K562 (cell line): ENCODE measurements around the gene EME2. TPM values are rescaled to one million over a fixed set of nuclear protein-coding genes. Genes with fewer than 3 reads are reported as not detected.

ENCODE experiments used
- BDP1 ChIP-seq: IDR thresholded peaks from 3 replicates; pipeline ENCODE4 v1.6.1; 2011; ENCODE audit not compliant: insufficient read length, insufficient read depth
- CHCHD3 ChIP-seq: fragments of 250-450 bp; sonication (Bioruptor Pico); IDR thresholded peaks from 2 replicates; pipeline ENCODE4 v2.1.2; 2022; ENCODE audit warnings: mild to moderate bottlenecking
- GTF2E2 ChIP-seq: fragments of 200-800 bp; sonication (Bioruptor generic); IDR thresholded peaks from 2 replicates; pipeline ENCODE4 v1.6.1; 2016; ENCODE audit warnings: missing genetic modification characterization, missing compliant biosample characterization
- HDAC3 ChIP-seq: fragments of 450-650 bp; IDR thresholded peaks from 2 replicates; pipeline ENCODE4 v1.6.1; 2018; ENCODE audit warnings: borderline replicate concordance, mild to moderate bottlenecking, moderate library complexity; ENCODE audit not compliant: partially characterized antibody
- HNRNPUL1 ChIP-seq: fragments of 200-400 bp; formaldehyde crosslinking; IDR thresholded peaks from 2 replicates; pipeline ENCODE4 v1.6.1; 2017; ENCODE audit warnings: low read length
- ILF3 ChIP-seq: fragments of 450-650 bp; IDR thresholded peaks from 2 replicates; pipeline ENCODE4 v1.6.1; 2018; ENCODE audit warnings: antibody characterized with exemption, mild to moderate bottlenecking, moderate library complexity, borderline replicate concordance
- JUN ChIP-seq, 2 experiments: sonication (generic) in 1 of 2; formaldehyde crosslinking in 1 of 2; IDR thresholded peaks; 2 replicates each; pipeline versions ENCODE4 v1.6.1 to v1.8.0; 2012 to 2022; ENCODE audit warnings: borderline replicate concordance in 2 of 2, mild to moderate bottlenecking in 2 of 2, improper control_type of control experiment in 1 of 2, low read depth in 1 of 2, low read length in 1 of 2, missing genetic modification reagents in 1 of 2
- KDM2B ChIP-seq: fragments of 250-450 bp; sonication (Bioruptor Pico); IDR thresholded peaks from 2 replicates; pipeline ENCODE4 v1.8.0; 2021; ENCODE audit warnings: mild to moderate bottlenecking, moderate library complexity
- KLF1 ChIP-seq: fragments of 450-650 bp; IDR thresholded peaks from 2 replicates; pipeline ENCODE4 v1.6.1; 2016; ENCODE audit warnings: missing genetic modification characterization, missing compliant biosample characterization
- MYNN ChIP-seq, 2 experiments: sonication (generic); formaldehyde crosslinking in 1 of 2; IDR thresholded peaks; 2 replicates each; pipeline versions ENCODE4 v1.5.0 to v1.6.1; 2016 to 2020; ENCODE audit warnings: antibody characterized with exemption in 1 of 2, missing genetic modification reagents in 1 of 2
- NCOA6 ChIP-seq: fragments of 450-650 bp; IDR thresholded peaks from 2 replicates; pipeline ENCODE4 v1.6.1; 2017; ENCODE audit warnings: mild to moderate bottlenecking
- POLR2A ChIP-seq: fragments of 450-650 bp; conservative IDR thresholded peaks from 2 replicates; pipeline ENCODE4 v1.6.1; 2016
- RBM17 ChIP-seq: fragments of 200-400 bp; formaldehyde crosslinking; IDR thresholded peaks from 2 replicates; pipeline ENCODE4 v1.6.1; 2017; ENCODE audit warnings: low read depth, mild to moderate bottlenecking, low read length, borderline replicate concordance
- ZBTB1 ChIP-seq: sonication (generic); formaldehyde crosslinking; IDR thresholded peaks from 2 replicates; pipeline ENCODE4 v1.8.1; 2023; ENCODE audit warnings: missing genetic modification reagents, low read depth, mild to moderate bottlenecking, borderline replicate concordance
- ZC3H11A ChIP-seq: IDR thresholded peaks from 2 replicates; pipeline ENCODE4 v1.6.1; 2012; ENCODE audit warnings: low read depth, low read length, improper control_type of control experiment
- polyA plus RNA-seq, 8 experiments: library from polyadenylated mRNA; depleted of rRNA in 4 of 8; stranded (reverse) in 5 of 8; unstranded in 3 of 8; fragments of >200 nt; fragmentation: Nextera tagmentation in 2 of 8; fragmentation: Illumina TruSeq in 1 of 8; extraction: Ambion mirVana in 2 of 8; extraction: Trizol in 1 of 8; gene quantifications; 2 replicates each; pipeline versions ENCODE4 v1.2.1 to v1.2.3, GENCODE V29; 2011 to 2014; ENCODE audit warnings: inconsistent platforms in 1 of 8, missing spikeins in 1 of 8
- total RNA-seq, 7 experiments: library from RNA; depleted of rRNA in 6 of 7; stranded (reverse); fragments of >200 nt in 6 of 7; fragmentation: Illumina TruSeq in 2 of 7; extraction: Trizol in 2 of 7; gene quantifications; 2 replicates each; pipeline versions ENCODE4 v1.2.1 to v1.2.3, GENCODE V29; 2011 to 2021; ENCODE audit warnings: low replicate concordance in 1 of 7
- TF ChIP-seq, protein P1 (sequence below): fragments of 450-650 bp; formaldehyde crosslinking; IDR thresholded peaks from 2 replicates; pipeline ENCODE4 v1.4.0; 2020; ENCODE audit warnings: mild to moderate bottlenecking, mixed read lengths
- TF ChIP-seq, protein P2 (sequence below): fragments of 450-650 bp; IDR thresholded peaks from one replicate; pipeline ENCODE4 v1.6.1; 2018; ENCODE audit warnings: mild to moderate bottlenecking, moderate library complexity; ENCODE audit not compliant: partially characterized antibody
- TF ChIP-seq, protein P3 (sequence below): fragments of 450-650 bp; IDR thresholded peaks from 2 replicates; pipeline ENCODE4 v1.6.1; 2017; ENCODE audit warnings: mild to moderate bottlenecking, moderate library complexity
- TF ChIP-seq, protein P4 (sequence below): sonication (generic); formaldehyde crosslinking; IDR thresholded peaks from 2 replicates; pipeline ENCODE4 v1.8.1; 2022; ENCODE audit warnings: missing genetic modification reagents
- TF ChIP-seq, protein P5 (sequence below), 2 experiments: IDR thresholded peaks; 2 replicates each; pipeline ENCODE4 v1.6.1; 2012; ENCODE audit warnings: improper control_type of control experiment in 2 of 2, low read depth in 2 of 2, low read length in 2 of 2, borderline replicate concordance in 1 of 2

The EME2 gene
- total and polyA plus RNA-seq, 9 of the 15 experiments (the other 6 are each of a cell fraction or from before 2014, with no cell fraction given) = 0.35 to 19.9 (median 3.5) TPM

DNA sequence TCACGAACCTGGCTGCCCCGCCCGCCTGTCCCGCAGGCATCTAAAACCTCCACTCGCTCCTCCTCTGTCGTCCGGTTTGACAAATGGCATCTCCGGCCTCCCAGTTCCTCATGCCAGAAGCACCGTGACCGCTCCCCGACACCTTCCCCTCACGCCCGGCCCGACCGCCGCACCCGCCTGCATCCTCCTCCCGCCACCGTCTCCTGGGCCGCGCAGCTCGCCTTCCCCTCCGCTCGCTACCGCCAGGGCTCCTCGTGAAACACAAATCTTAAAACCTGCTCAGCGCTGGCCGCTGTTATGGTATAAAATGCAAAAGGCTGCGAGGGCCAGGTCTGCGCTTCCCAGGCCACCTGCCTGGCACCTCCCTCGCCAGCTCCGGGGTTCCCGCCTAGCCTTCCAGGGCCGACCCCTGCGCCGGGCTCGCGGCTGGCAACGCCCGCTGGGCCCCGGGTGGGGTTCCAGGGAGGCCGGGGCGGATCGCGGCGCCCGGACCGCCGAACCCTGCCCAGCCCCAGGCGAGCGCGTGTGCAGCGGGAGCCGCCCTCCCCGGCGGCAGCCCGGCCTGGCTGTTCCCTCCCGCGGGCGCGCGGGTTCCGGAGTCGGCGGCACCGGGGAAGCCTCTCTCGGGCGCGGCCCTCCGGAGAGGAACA is 9.3 kb downstream of the EME2 start (continued):
- TF ChIP-seq, protein P1, sequence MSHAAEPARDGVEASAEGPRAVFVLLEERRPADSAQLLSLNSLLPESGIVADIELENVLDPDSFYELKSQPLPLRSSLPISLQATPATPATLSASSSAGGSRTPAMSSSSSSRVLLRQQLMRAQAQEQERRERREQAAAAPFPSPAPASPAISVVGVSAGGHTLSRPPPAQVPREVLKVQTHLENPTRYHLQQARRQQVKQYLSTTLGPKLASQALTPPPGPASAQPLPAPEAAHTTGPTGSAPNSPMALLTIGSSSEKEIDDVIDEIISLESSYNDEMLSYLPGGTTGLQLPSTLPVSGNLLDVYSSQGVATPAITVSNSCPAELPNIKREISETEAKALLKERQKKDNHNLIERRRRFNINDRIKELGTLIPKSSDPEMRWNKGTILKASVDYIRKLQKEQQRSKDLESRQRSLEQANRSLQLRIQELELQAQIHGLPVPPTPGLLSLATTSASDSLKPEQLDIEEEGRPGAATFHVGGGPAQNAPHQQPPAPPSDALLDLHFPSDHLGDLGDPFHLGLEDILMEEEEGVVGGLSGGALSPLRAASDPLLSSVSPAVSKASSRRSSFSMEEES (CRISPR knock-in tag) = no peak
- TF ChIP-seq BDP1 (no peak), HNRNPUL1 (no peak), RBM17 (no peak), ZBTB1 (CRISPR knock-in tag) (no peak), ILF3 (0 out of 2 replicates have a peak, but pooled peaks have one; percentile 21), KLF1 (tag) (0 out of 2 replicates have a peak, but pooled peaks have one; percentile 31), GTF2E2 (tag) (no peak), ZC3H11A (no peak), KDM2B (CRISPR knock-in tag) (no peak), CHCHD3 (CRISPR knock-in tag) (no peak), NCOA6 (no peak), POLR2A (peak; percentile 59), JUN (IDR thresholded peaks at IDR 0.05; ENCODE audit: borderline replicate concordance, low read depth, low read length) (no peak), JUN (CRISPR knock-in tag; IDR thresholded peaks at IDR 0.05; ENCODE audit: borderline replicate concordance) (no peak), MYNN (IDR thresholded peaks at IDR 0.05) (0 out of 2 replicates have a peak, but pooled peaks have one; percentile 16), MYNN (CRISPR knock-in tag; IDR thresholded peaks at IDR 0.05) (no peak), HDAC3 (no peak)
- TF ChIP-seq, protein P2, sequence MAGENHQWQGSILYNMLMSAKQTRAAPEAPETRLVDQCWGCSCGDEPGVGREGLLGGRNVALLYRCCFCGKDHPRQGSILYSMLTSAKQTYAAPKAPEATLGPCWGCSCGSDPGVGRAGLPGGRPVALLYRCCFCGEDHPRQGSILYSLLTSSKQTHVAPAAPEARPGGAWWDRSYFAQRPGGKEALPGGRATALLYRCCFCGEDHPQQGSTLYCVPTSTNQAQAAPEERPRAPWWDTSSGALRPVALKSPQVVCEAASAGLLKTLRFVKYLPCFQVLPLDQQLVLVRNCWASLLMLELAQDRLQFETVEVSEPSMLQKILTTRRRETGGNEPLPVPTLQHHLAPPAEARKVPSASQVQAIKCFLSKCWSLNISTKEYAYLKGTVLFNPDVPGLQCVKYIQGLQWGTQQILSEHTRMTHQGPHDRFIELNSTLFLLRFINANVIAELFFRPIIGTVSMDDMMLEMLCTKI = no peak
- TF ChIP-seq, protein P3, sequence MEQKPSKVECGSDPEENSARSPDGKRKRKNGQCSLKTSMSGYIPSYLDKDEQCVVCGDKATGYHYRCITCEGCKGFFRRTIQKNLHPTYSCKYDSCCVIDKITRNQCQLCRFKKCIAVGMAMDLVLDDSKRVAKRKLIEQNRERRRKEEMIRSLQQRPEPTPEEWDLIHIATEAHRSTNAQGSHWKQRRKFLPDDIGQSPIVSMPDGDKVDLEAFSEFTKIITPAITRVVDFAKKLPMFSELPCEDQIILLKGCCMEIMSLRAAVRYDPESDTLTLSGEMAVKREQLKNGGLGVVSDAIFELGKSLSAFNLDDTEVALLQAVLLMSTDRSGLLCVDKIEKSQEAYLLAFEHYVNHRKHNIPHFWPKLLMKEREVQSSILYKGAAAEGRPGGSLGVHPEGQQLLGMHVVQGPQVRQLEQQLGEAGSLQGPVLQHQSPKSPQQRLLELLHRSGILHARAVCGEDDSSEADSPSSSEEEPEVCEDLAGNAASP = no peak
- TF ChIP-seq, protein P4, sequence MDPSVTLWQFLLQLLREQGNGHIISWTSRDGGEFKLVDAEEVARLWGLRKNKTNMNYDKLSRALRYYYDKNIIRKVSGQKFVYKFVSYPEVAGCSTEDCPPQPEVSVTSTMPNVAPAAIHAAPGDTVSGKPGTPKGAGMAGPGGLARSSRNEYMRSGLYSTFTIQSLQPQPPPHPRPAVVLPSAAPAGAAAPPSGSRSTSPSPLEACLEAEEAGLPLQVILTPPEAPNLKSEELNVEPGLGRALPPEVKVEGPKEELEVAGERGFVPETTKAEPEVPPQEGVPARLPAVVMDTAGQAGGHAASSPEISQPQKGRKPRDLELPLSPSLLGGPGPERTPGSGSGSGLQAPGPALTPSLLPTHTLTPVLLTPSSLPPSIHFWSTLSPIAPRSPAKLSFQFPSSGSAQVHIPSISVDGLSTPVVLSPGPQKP (CRISPR knock-in tag) = no peak
- TF ChIP-seq, protein P5, sequence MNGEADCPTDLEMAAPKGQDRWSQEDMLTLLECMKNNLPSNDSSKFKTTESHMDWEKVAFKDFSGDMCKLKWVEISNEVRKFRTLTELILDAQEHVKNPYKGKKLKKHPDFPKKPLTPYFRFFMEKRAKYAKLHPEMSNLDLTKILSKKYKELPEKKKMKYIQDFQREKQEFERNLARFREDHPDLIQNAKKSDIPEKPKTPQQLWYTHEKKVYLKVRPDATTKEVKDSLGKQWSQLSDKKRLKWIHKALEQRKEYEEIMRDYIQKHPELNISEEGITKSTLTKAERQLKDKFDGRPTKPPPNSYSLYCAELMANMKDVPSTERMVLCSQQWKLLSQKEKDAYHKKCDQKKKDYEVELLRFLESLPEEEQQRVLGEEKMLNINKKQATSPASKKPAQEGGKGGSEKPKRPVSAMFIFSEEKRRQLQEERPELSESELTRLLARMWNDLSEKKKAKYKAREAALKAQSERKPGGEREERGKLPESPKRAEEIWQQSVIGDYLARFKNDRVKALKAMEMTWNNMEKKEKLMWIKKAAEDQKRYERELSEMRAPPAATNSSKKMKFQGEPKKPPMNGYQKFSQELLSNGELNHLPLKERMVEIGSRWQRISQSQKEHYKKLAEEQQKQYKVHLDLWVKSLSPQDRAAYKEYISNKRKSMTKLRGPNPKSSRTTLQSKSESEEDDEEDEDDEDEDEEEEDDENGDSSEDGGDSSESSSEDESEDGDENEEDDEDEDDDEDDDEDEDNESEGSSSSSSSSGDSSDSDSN (IDR thresholded peaks at IDR 0.05; ENCODE audit: borderline replicate concordance in 1 of 2, low read depth in 2 of 2, low read length in 2 of 2) = 0 out of 4 replicates have a peak, but pooled peaks of 1 of the 2 experiments have one; percentile 33
